ENCODE data around the gene NFU1. TPM values are rescaled to one million over a fixed set of nuclear protein-coding genes. Genes with fewer than 3 reads are reported as not detected.

NFU1 gene
- polyA plus RNA-seq, 1 donor (not counting 4 experiments of a cell fraction or from before 2014, with no cell fraction given): 53.7 TPM

- no peak for FAIRE-seq
- H3K36me3 ChIP-seq (ENCODE audit: control insufficient read depth in 2 of 2, extremely low read depth in 1 of 2, insufficient read depth in 2 of 2, low read length in 2 of 2): no peaks in the 10 kb centered on the region
- DNase-seq (ENCODE audit: low read depth, low spot score): no peak
- dilution Hi-C loops (cut with MboI; ENCODE audit: extremely low pct_ligation_motif_present, low sequenced_read_pairs): no loop called here
- no peaks in the 10 kb centered on the region for H4K20me1 ChIP-seq (ENCODE audit: control insufficient read depth, extremely low read depth, insufficient read depth, low read length)
- no peaks in the 10 kb centered on the region for H3K9me1 ChIP-seq (ENCODE audit: control insufficient read depth, extremely low read depth, insufficient read depth, low read length)
- no peak overlapping the region for H2AFZ ChIP-seq (ENCODE audit: control insufficient read depth, low read length)
- no peaks in the 10 kb centered on the region for H3K79me2 ChIP-seq (ENCODE audit: control insufficient read depth, insufficient read depth, low read length)
- H3K9ac ChIP-seq (ENCODE audit: control insufficient read depth, extremely low read depth, insufficient read depth, low read length): no peak overlapping the region
- no peak for TF ChIP-seq EZH2 (IDR thresholded peaks at IDR 0.05; ENCODE audit: low read length)
- TF ChIP-seq CTCF (optimal IDR thresholded peaks at IDR 0.05 in 1 of 3, IDR thresholded peaks at IDR 0.05 in 1 of 3, conservative IDR thresholded peaks at IDR 0.05 in 1 of 3; ENCODE audit: extremely low read depth in 1 of 3, insufficient read depth in 2 of 3, low read length in 3 of 3): no peak
- H3K4me2 ChIP-seq (ENCODE audit: control insufficient read depth, extremely low read depth, insufficient read depth, low read depth, low read length): no peak overlapping the region
- no peak overlapping the region for H3K4me3 ChIP-seq (ENCODE audit: control insufficient read depth in 2 of 3, extremely low read depth in 1 of 3, insufficient read depth in 2 of 3, low read depth in 1 of 3, low read length in 3 of 3)
- H3K27me3 ChIP-seq (ENCODE audit: control insufficient read depth, extremely low read depth, insufficient read depth, low read length): no peaks in the 10 kb centered on the region
- H3K9me3 ChIP-seq (ENCODE audit: control insufficient read depth, low read depth, low read length): no peaks in the 10 kb centered on the region
- no peaks in the 10 kb centered on the region for H3K4me1 ChIP-seq (ENCODE audit: control insufficient read depth, extremely low read depth, insufficient read depth, low read length)
- no peak overlapping the region for H3K27ac ChIP-seq (ENCODE audit: control insufficient read depth, insufficient read depth, low read length)
Measured at GRCh38 chr2:69452687-69453086, 15.5 kb upstream of the NFU1 start.

- FAIRE-seq: no peak
- Histone ChIP-seq H2AFZ (ENCODE audit: control insufficient read depth, low read length) (no peak overlapping the region), H3K27ac (ENCODE audit: control insufficient read depth, insufficient read depth, low read length) (no peak overlapping the region), H3K27me3 (ENCODE audit: control insufficient read depth, extremely low read depth, insufficient read depth, low read length) (no peaks in the 10 kb centered on the region), H4K20me1 (ENCODE audit: control insufficient read depth, extremely low read depth, insufficient read depth, low read length) (no peaks in the 10 kb centered on the region), H3K4me2 (ENCODE audit: control insufficient read depth, extremely low read depth, insufficient read depth, low read depth, low read length) (no peak overlapping the region), H3K9me1 (ENCODE audit: control insufficient read depth, extremely low read depth, insufficient read depth, low read length) (no peaks in the 10 kb centered on the region), H3K9me3 (ENCODE audit: control insufficient read depth, low read depth, low read length) (no peaks in the 10 kb centered on the region), H3K4me3 (ENCODE audit: control insufficient read depth in 2 of 3, extremely low read depth in 1 of 3, insufficient read depth in 2 of 3, low read depth in 1 of 3, low read length in 3 of 3) (no peak overlapping the region), H3K79me2 (ENCODE audit: control insufficient read depth, insufficient read depth, low read length) (no peaks in the 10 kb centered on the region), H3K36me3 (ENCODE audit: control insufficient read depth in 2 of 2, extremely low read depth in 1 of 2, insufficient read depth in 2 of 2, low read length in 2 of 2) (no peaks in the 10 kb centered on the region), H3K9ac (ENCODE audit: control insufficient read depth, extremely low read depth, insufficient read depth, low read length) (no peak overlapping the region), H3K4me1 (ENCODE audit: control insufficient read depth, extremely low read depth, insufficient read depth, low read length) (no peaks in the 10 kb centered on the region)
- TF ChIP-seq EZH2 (IDR thresholded peaks at IDR 0.05; ENCODE audit: low read length) (no peak), CTCF (optimal IDR thresholded peaks at IDR 0.05 in 1 of 3, IDR thresholded peaks at IDR 0.05 in 1 of 3, conservative IDR thresholded peaks at IDR 0.05 in 1 of 3; ENCODE audit: extremely low read depth in 1 of 3, insufficient read depth in 2 of 3, low read length in 3 of 3) (no peak)
- no peak for DNase-seq (ENCODE audit: low read depth, low spot score)
- dilution Hi-C loops (cut with MboI; ENCODE audit: extremely low pct_ligation_motif_present, low sequenced_read_pairs): no loop called here
Measured at GRCh38 chr2:69450735-69451416, 13.6 kb upstream of the NFU1 start.
